CD4-positive, alpha-beta T cell treated with Interleukin-21 for 1 hour (primary cell): ENCODE data around the gene TMEM100.

Experiments
- DNase-seq: peaks from one replicate; pipeline ENCODE4 v3.0.0-alpha.2; 2020

TMEM100 gene

GRCh38 chr17:55717898-55718735 lies 4.5 kb downstream of the TMEM100 start:
- peak; percentile 53 for DNase-seq

GRCh38 chr17:55717432-55717831 lies 5.2 kb downstream of the TMEM100 start:
- DNase-seq = no peak

GRCh38 chr17:55710829-55711496 lies 11.7 kb downstream of the TMEM100 start:
- DNase-seq = no peak

- DNase-seq = no peak
Observed at GRCh38 chr17:55710410-55710809, 12.3 kb downstream of the TMEM100 start.

- DNase-seq = no peak
Observed at GRCh38 chr17:55709984-55710383, 12.7 kb downstream of the TMEM100 start.

- DNase-seq = no peak
Observed at GRCh38 chr17:55709440-55709839, 13.2 kb downstream of the TMEM100 start.

- DNase-seq = no peak
Observed at GRCh38 chr17:55708175-55708974, 14.3 kb downstream of the TMEM100 start.

- no peak for DNase-seq
Observed at GRCh38 chr17:55706808-55707773, 15.6 kb downstream of the TMEM100 start.

- DNase-seq = no peak
Observed at GRCh38 chr17:55705847-55706246, 16.8 kb downstream of the TMEM100 start.

GRCh38 chr17:55704401-55704800 lies 18.3 kb downstream of the TMEM100 start:
- no peak for DNase-seq

GRCh38 chr17:55702150-55702549 lies 20.5 kb downstream of the TMEM100 start:
- no peak for DNase-seq

GRCh38 chr17:55699181-55699860 lies 23.3 kb downstream of the TMEM100 start:
- no peak for DNase-seq

- no peak for DNase-seq
Observed at GRCh38 chr17:55694286-55694910, 28.3 kb downstream of the TMEM100 start.

GRCh38 chr17:55693254-55694216 lies 29.1 kb downstream of the TMEM100 start:
- DNase-seq = no peak

GRCh38 chr17:55692276-55692675 lies 30.4 kb downstream of the TMEM100 start:
- DNase-seq = no peak

GRCh38 chr17:55691666-55692065 lies 31.0 kb downstream of the TMEM100 start:
- no peak for DNase-seq

GRCh38 chr17:55690105-55690508 lies 32.6 kb downstream of the TMEM100 start:
- DNase-seq = no peak

GRCh38 chr17:55689672-55690071 lies 33.0 kb downstream of the TMEM100 start:
- DNase-seq = no peak

GRCh38 chr17:55688057-55688456 lies 34.6 kb downstream of the TMEM100 start:
- no peak for DNase-seq

GRCh38 chr17:55687037-55687436 lies 35.6 kb downstream of the TMEM100 start:
- no peak for DNase-seq
